Activated CD4-positive, alpha-beta T cell treated with anti-CD3 and anti-CD28 coated beads for 24 hours (primary cell): Measurements from ENCODE around the gene IGF1R.

ENCODE experiments used
- DNase-seq, 2 donors: peaks; one replicate each; pipeline ENCODE4 v3.0.0-alpha.2; 2020; ENCODE audit warnings: low read depth in 2 of 2

The IGF1R gene

DNA sequence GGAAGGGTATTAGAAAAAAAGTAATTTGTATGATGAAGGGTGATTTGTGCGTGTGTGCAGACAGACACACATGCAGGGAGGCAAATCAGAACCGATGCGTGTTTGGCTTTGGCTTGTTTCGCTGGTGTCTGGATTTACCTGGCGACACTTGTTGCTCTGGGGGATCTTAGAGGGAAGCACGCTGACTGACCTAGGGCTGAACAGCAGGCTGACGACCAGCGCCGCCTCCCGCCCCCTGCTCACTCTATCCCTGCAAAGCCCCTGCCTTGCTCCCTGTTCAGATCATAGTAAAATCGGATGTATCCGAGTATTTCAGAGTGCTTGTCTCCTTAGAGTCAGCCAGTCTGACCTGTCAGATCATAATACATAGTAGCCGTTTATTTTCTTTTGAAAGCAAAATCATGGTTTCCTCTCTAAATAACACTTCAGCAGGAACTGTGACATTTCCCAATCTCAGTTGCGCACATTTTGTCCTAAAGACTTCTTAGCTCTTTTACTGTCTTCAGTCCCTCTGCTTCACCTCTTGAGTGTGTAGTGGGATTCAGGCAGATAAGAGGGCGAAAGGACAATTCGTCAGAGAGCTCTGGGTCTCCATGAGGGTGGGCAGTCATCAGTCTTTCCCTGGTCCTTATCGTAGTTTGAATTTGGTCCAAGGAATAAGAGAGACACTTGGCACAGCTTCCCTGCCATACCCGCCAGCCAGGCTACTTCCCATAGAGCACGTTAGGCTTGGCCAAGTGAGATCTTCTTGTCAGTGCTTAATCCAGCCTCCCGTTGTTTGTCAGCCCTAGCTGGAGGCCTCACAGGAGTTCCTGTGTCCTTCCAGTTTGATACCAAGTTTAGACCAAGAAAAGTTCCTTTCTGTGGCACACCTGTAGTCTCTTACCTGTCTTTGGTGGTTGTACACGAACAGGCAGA, 261.9 kb downstream of the IGF1R start:
- no peak for DNase-seq

DNA sequence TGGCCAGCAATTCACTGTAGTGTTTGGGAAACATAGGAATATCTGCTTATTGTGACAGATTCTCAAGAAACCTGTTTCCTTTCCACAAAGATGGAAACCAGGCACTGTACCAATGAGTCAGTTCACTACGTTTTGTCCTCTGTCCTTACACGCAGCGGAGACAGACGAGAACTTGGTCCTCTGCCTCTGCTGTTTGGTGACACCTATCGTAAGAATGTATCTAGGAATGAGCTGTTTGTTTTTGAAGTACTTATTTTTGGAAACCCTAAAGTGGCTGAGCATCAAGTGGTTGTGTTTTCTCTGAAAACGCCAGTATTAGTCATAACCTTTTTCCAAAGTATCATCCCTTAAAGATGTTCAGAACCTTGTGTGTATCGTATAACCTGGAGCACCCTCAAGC, 266.3 kb downstream of the IGF1R start:
- DNase-seq = no peak

DNA sequence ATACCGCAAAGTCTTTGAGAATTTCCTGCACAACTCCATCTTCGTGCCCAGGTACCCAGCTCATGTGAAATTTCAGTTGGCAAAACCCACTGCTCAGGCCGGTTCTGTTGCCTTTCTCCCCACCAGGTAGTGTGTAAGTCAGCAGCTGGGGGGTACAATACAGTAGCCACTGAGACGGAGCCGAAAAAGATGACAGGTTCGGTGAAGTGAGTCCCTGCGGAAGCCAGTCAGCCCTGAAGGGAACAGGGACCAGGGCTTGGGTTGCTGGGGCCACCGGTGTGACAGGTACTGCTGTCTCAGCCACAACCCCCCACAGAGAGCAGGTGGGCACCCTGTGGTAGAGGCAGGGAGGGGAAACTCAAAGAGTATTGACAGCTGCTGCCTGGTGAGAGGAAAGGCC, 268.5 kb downstream of the IGF1R start:
- DNase-seq = no peak

DNA sequence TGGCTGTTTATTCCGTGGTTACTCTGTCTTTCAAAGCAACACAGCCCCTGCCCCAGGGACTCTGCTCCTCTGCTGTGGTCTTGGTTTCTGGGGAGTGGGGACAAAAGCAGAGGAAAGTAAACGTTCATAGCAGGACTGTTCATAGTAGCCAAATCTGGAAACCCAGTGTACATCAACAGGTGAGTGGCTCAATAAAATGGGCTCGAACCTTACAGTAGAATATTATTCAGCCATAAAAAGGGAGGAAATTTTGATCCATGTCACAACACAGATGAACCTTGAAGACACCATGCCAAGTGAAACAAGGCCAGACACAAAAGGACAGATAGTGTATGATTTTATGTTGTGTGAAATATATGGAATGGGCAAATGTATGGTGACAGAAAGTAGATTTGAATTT, 269.1 kb downstream of the IGF1R start:
- DNase-seq = no peak

DNA sequence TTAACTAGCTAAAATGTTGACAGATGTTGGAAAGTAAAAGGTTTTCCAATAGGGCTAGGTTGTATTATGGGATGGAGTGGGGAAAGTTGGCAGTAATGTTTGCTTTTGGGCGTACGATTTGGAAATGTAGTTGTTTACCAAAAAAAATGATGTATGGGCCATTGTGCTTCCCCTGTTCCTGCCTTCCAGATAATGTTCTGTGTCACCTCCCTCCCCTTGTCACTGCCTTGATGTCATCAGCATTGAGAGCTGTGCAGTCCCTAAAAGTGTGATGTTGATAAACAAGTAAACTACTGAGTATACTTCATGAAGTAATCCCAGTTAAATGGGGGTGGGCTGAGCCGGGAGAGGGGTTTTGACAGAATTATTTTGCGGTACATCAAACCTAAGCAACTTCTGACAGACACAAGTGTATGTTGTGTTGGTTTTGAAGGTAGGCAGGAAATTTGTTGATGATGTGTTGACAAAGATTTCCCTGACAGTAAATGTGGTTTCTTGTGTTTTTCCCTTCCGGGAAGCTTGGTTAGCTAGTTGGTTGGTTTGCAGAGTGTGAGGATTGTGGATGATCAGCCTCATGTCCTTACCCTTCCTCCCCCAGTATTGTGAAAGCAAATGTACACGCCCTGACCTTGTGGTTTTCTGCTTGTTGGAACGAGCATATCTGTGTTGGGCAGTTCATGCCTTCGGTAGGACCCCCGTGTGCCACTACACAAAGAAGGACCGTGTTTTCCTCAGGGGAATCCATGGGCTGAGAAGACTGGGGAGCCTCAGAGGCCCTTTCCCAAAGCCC, 271.9 kb downstream of the IGF1R start:
- DNase-seq = no peak

DNA sequence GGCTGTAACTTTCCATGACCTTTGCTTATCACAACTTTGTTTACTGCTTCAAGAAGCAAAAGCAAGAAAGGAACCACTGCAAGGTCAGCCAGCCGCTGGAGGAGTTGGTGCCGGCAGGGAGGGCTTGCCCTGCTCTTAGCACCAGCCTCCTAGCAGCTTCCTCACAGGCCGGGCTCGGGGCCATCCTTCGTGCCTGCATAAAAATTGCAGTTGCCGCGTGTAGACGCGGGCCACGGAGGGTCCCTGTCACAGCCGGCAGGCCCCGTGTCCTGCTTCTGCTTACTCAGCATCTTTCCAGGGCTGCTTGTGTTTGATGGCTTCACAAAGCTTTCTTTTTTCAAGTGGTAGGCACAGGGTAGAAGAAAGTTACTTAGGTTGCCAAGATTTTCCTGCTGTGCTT, 274.8 kb downstream of the IGF1R start:
- no peak for DNase-seq

DNA sequence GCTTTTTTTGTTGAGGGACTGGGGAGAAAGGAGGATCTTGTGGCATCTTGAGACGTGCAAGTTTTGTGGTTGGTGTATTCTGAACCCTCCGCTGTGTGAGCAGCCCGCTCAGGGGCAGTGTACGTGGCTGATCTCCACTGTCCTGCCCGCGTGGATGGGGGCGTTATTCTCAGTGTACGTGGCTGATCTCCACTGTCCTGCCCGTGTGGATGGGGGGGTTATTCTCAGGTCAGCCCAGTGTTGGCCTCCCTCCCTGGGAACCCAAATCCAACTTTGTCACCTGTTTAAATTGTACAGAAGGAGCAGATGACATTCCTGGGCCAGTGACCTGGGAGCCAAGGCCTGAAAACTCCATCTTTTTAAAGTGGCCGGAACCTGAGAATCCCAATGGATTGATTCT, 275.2 kb downstream of the IGF1R start:
- DNase-seq = no peak

DNA sequence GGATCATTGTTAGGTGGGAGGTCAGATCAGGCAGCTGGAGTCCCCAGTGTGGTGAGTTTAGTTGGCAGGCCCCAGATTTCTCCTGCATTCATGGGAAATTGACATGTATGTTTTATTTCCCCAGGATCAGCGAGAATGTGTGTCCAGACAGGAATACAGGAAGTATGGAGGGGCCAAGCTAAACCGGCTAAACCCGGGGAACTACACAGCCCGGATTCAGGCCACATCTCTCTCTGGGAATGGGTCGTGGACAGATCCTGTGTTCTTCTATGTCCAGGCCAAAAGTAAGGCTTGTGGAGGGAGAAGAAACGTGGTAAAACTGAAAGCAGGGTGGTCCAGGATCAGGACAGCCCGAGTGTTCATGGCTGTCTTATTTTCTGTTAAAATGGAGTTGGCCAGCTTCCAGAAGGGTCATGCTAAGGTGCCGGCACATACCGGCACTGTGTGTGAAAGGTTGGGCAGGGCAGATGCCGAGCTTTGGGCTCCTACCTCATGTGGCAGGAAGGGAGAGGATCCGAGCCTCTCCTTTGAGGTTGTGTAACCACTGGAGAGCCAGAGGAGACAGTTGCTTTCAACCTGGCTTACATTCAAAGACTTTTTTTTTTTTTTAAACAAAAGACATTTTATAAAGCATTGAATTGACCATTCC, 276.2 kb downstream of the IGF1R start:
- no peak for DNase-seq

DNA sequence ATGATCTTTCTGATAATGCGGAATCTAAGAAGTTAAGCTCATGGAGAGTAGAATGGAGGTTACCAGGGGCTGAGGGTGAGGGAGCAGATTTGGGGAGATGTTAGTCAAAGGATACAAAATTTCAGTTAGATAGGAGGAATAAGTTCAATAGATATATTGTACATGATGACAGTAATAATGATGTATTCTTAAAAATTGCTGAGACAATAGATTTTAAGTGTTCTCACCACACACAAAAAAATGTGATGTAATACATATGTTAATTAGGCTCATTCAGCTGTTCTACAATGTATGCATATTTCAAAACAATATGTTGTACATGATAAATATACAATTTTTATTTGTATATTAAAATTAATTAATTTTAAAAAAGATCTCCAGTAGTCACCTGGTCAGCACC, 277.9 kb downstream of the IGF1R start:
- DNase-seq = no peak

DNA sequence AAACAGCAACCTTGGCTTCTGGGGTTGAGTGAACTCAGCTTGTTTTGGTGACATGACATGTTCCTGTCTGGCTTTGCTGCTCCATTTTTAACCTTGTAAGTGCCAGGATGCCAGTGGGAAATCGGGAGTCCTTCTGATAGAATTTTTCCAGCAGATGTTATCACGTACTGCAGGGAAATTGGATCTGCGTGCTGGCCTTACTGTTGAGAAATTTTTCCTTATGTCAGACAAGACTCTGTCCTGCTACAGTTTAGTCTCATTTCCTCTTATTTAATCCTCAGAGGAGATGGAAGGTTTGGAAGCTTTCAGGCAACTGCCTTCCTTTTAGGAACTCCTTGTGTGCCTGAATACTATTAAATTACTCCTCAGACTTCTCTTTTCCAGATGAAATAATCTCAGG, 278.7 kb downstream of the IGF1R start:
- no peak for DNase-seq

DNA sequence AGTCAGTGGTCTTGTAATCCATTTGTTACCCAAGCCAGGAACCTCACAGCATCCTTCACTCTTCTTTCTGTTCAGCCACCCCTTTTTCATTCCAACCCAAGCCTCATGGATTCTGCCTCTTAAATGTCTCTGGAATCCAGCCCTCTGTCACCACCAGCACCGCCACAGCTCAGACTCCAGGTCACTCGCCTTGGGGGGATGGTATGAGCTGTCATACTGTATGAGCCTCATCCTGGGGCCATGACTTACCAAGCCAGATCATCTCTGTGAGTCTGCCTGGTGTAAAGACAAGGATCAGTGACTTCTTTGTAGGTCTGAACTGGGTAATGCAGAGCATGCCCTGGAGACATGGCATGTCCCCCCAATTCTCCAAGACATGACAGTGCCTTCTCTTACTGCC, 279.7 kb downstream of the IGF1R start:
- DNase-seq = no peak

DNA sequence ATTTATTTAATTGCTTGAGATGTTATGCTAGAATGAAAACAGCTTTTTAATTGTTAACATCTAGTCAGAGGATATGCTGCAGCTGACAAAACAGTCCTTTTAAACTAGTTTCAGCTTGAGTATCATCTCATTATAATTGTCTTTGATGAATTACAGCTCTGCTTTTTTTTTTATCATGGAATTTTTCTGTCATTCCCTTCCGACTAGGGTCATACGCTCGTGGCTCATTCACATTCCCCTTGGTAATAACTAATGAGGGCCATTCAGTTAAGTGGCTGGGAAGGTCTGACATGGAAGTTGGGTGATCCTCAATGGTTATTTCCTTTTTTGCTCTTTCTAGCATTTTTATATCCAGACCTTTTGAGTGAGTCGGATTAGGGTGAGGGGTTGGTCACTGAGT, 282.2 kb downstream of the IGF1R start:
- DNase-seq = no peak

DNA sequence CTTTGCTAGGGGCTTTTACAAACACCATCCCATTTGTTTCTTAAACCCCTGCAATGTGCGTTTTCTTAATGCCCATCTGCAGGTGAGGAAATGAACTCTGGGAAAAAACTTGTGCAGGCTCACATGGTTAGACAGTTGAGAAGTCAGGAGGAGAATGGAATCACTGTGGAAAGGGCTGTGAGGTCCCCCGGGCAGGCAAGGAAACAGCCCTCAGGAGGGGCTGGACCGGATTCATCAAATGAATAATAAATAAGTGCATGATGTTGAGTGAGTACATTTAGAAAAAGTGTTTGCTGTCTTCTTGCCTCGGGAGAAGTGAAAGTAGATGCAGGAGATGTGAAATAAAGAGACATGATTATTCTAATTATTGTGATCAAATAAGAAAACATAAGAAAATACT, 282.7 kb downstream of the IGF1R start:
- DNase-seq = no peak

DNA sequence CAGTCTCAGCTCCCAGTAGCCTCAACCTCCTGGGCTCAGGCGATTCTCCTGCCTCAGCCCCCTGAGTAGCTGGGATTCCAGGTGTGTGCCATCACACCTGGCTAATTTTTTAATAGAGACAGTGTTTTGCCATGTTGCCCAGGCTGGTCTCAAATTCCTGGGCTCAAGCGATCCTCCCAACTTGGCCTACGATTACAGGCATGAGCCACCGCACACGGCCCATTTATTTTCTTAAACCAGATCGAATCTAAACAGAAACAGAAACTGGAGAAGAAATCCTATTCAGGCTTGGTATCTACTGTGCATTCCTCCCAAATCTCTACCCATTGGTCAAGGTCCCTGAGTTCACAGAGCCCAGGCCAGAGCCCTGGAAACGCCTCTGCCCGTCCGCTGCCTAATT, 285.1 kb downstream of the IGF1R start:
- DNase-seq = no peak

DNA sequence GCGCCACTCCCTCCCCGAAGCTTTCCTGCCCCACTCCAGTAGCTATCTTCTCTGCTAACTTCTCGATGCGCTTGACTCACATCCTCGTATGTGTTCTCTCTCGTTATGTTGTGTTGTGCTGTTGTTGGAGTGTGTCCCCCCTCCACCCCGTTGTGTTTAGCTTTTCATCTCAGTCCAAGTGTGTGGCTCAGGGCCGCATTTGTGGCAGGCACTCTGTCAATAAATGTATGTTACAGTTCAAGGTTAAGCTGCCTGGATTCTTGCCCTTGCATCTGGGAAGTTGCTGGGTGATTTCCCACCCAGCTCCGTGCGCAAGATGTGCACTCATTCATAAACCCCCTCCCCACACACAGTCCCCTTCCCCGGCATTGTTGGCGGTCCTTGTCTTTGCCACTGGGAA, 287.4 kb downstream of the IGF1R start:
- DNase-seq = no peak

DNA sequence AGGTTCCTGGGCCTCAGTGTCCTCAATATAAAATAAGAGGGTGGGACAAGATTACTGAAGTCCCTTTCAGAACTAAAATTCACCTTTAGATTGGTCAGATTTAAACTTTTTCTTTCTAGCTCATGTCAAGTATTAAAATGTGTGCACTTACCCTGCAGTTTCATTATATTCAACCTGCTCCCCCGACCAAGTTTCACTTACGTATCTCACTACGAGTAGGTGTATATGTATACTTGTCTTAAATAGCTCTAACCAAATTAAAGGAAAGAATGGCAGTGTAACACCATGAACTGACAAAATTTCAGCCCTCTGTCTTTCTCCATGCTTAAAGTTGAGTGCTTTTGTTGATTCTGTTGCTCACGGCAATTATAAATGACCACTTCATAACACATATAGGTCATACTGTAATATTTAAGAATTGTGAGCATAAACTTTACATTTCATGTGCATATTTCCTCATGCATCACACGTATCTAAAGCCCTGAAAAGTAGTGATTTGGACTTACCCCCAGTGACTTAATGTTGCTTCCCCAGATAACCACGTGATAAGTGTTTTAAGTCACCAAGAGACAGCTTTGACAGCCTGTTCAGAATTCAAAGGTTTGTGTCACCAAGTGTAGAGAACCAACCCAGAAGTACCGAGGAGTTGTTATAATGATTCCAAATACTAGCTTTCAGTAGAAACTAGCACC, 289.2 kb downstream of the IGF1R start:
- no peak for DNase-seq

DNA sequence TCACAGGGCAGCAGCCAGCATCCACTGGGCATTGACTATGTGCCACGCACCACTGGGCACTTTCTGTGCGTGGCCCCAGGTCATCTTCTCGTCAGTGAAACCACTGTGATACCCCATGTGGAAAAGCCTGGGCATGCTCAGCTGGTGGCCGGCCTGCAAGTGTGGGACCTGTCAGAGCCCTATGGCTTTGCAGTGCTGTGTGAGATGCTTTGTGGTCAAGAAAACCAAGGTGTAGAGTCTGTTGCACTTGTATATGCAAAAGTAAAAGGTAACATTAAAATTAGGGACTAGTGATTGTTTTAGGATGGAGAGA, 289.7 kb downstream of the IGF1R start:
- no peak for DNase-seq

DNA sequence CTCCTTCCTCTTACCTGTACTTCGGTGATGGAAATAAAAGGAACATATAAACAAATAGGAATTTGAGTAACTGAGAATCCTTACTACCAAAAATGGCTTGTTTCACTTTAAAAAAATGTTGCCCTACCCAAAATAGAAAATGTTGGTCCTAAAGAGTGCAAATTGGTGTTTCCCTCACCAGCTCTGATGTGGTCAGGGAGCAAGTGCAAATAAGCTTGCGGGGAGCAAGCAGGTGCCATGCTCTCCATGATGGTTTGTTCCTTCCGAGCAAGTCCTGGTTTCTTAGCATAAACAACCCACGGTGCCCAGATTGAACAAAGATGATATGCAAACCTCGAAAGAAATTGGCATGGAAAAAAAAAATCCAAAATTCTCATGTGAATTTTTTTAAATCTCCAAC, 290.5 kb downstream of the IGF1R start:
- no peak for DNase-seq

DNA sequence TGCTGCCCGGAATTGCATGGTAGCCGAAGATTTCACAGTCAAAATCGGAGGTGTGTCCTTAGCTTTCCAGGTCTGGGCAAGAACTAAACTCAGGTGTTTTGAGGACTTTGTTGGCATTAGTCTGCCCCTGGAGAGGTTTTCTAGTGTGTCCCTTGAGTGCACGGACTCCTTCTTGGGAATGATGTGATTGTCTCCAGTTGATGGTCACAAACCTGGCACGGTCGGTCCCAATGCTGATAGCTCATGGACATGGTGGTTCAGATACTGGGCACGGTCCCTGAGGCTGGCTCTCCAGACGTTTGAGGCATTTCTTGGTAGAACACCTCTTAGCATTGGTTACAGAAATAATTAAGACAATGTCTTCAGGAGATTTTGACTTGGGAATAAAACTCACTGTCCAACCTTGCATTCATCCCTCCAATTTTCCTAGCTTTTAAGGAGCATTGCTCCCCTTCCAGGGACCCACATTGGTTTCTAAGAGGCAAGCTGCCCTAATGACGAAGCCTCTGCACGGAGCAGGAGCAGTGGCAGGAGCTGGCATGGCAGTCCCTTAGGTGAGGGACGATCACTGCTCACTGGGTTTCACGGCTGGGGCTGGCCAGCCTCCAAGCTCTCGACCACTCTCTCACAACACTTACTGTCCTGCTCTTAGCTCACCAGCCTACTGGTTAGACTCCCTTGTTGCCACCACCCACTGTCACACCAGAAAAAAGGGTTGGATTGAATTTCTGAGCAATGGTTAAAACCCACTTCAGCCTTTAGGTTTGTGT, 291.2 kb downstream of the IGF1R start:
- no peak for DNase-seq

DNA sequence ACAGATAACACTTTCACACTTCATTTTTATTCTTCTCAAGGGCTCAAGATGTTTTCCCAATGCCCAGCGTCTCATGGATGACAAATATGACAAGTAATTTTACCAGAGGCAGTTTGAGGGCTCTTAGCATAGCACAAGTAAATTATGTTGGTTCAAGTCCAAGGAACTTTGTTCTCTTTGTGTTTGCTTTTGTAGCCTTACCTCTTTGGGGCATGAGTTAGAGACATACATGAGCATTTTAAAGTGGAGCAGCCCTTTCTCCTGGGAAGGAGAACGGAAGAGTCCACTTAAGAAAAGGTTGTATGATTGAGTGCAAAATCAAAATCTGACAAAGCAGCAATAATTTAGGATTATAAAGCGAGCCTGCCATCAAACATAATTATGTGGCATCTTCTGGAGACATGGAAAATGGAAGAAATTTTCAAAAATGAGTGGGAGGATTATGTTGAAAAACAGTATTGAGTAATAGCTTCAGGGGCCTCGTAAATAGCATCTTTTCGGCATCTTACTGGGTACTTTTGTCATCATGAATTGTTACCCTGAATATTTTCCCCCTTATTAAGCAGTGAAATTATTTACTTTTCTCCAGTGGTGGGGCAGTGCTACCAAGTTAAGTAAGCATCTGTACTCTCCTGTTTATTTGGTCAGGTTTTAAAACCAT, 293.4 kb downstream of the IGF1R start:
- DNase-seq = no peak

DNA sequence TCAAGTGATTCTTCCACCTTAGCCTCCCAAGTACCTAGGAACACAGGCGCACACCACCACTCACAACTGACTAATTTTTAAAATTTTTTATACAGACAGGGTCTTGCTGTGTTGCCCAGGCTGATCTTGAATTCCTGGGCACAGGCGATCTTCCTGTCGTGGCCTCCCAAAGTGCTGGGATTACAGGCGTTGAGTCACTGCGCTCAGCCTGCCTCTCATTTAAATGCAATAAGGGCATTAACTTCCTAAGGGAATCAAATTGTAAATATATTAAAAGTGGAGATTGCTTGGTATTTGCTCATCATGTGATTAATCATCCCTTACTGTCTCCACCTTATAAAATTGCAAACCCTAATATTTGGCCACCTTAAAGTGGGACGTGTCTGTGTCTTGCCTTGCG, 294.1 kb downstream of the IGF1R start:
- no peak for DNase-seq
